Neutrophil (primary cell): ENCODE data around the gene GHRHR.

ENCODE experiments used
- H3K27ac ChIP-seq: fragments of 200-600 bp; sonication (generic); 2 replicates; pipeline ENCODE4 v1.5.1; 2016; ENCODE audit warnings: mild to moderate bottlenecking, moderate library complexity
- H3K27me3 ChIP-seq: fragments of 200-600 bp; sonication (generic); 2 replicates; pipeline ENCODE4 v1.6.0; 2016; ENCODE audit warnings: mild to moderate bottlenecking
- H3K36me3 ChIP-seq: fragments of 200-600 bp; sonication (generic); 2 replicates; pipeline ENCODE4 v1.5.1; 2017
- H3K4me1 ChIP-seq, 2 experiments: fragments of 200-600 bp in 1 of 2; sonication (generic) in 1 of 2; 1 replicate in 1 of 2; 2 replicates in 1 of 2; pipeline versions ENCODE4 v1.5.1 to v1.6.1; 2013 to 2016; ENCODE audit warnings: low read depth in 1 of 2, low read length in 1 of 2, mild to moderate bottlenecking in 1 of 2, moderate library complexity in 1 of 2; ENCODE audit not compliant: control insufficient read depth in 1 of 2, insufficient read depth in 1 of 2
- H3K4me3 ChIP-seq, 2 experiments: fragments of 200-600 bp in 1 of 2; sonication (generic) in 1 of 2; 1 replicate in 1 of 2; 2 replicates in 1 of 2; pipeline ENCODE4 v1.5.1; 2013 to 2016; ENCODE audit warnings: low read depth in 1 of 2, low read length in 1 of 2, mild to moderate bottlenecking in 1 of 2, moderate library complexity in 1 of 2
- H3K9me3 ChIP-seq: fragments of 200-600 bp; sonication (generic); 2 replicates; pipeline ENCODE4 v1.5.1; 2016
- CTCF ChIP-seq: fragments of 200-600 bp; sonication (generic); IDR thresholded peaks from 2 replicates; pipeline ENCODE4 v1.5.1; 2016; ENCODE audit warnings: antibody characterized with exemption

Gene GHRHR

GRCh38 chr7:31028417-31028992 is 64.8 kb downstream of the GHRHR start:
- Histone ChIP-seq H3K4me1 (no peaks in the 10 kb centered on the region), H3K36me3 (no peaks in the 10 kb centered on the region), H3K27ac (no peak overlapping the region), H3K27me3 (peaks cover 27% of the 10 kb centered on the region), H3K4me3 (no peak overlapping the region), H3K9me3 (no peaks in the 10 kb centered on the region)
- no peak for TF ChIP-seq CTCF
